Central memory CD8-positive, alpha-beta T cell (primary cell): ENCODE measurements around the gene PRKAR2A.
A peak's percentile ranks its signal among the peaks of the same experiment; 100 is the strongest.
"Not testable (repeated sequence)": the region's sequence is repeated elsewhere in the genome, so short reads cannot be mapped to it uniquely, and the experiment has no call there.

Experiments used
- ATAC-seq: fragments of 150-1000 bp; cut with Tn5 transposase; replicated peaks from 2 replicates; pipeline ENCODE4 v1.10.0; 2022; ENCODE audit warnings: mild to moderate bottlenecking, moderate FRiP score, moderate number of reproducible peaks; ENCODE audit not compliant: poor library complexity, severe bottlenecking; ENCODE audit errors: extremely low read depth
- DNase-seq, 2 donors: peaks; one replicate each; pipeline ENCODE4 v3.0.0; 2021; ENCODE audit warnings: low spot score in 2 of 2
- H3K27ac Mint-ChIP-seq: one replicate; pipeline ENCODE4 v1.8.0; 2022; ENCODE audit warnings: low read depth, mild to moderate bottlenecking, moderate library complexity, mixed read lengths
- H3K27me3 Mint-ChIP-seq: one replicate; pipeline ENCODE4 v1.8.0; 2022; ENCODE audit warnings: mixed read lengths
- H3K36me3 Mint-ChIP-seq: one replicate; pipeline ENCODE4 v1.8.0; 2022; ENCODE audit warnings: mild to moderate bottlenecking, moderate library complexity, mixed read lengths; ENCODE audit not compliant: insufficient read depth
- H3K4me1 Mint-ChIP-seq: one replicate; pipeline ENCODE4 v1.8.0; 2022; ENCODE audit warnings: mixed read lengths
- H3K4me3 Mint-ChIP-seq: one replicate; pipeline ENCODE4 v1.8.0; 2022; ENCODE audit warnings: mild to moderate bottlenecking, moderate library complexity, mixed read lengths
- H3K9me3 Mint-ChIP-seq: one replicate; pipeline ENCODE4 v1.8.0; 2022; ENCODE audit warnings: mixed read lengths

The PRKAR2A gene

DNA sequence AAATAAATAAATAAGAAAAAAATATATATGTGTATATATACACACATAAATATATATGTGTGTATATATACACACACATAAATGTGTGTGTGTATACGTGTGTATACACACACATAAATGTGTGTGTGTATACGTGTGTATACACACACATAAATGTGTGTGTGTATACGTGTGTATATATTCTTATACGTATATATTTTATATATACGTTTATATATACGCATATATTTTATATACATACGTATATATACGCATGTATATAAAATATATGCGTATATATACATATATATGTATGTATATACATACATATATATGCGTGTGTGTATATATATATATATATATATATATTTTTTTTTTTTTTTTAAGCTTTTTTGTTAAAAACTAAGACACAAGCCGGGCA lies 18.1 kb downstream of the PRKAR2A start:
- not testable (repeated sequence) for H3K27me3 Mint-ChIP-seq, ATAC-seq, H3K9me3 Mint-ChIP-seq, H3K4me3 Mint-ChIP-seq, DNase-seq, H3K36me3 Mint-ChIP-seq, H3K4me1 Mint-ChIP-seq, H3K27ac Mint-ChIP-seq

- not testable (repeated sequence) for H3K4me3 Mint-ChIP-seq, DNase-seq, H3K27me3 Mint-ChIP-seq, H3K27ac Mint-ChIP-seq, H3K36me3 Mint-ChIP-seq, H3K9me3 Mint-ChIP-seq, ATAC-seq
- peaks cover 17% of the 10 kb centered on the region for H3K4me1 Mint-ChIP-seq
Observed at GRCh38 chr3:48827874-48828273, 19.8 kb downstream of the PRKAR2A start.

- peaks cover 3% of the 10 kb centered on the region for H3K36me3 Mint-ChIP-seq
- no peak overlapping the region for H3K27ac Mint-ChIP-seq
- H3K9me3 Mint-ChIP-seq: no peaks in the 10 kb centered on the region
- ATAC-seq (no peak), DNase-seq (no peak)
- H3K4me3 Mint-ChIP-seq: no peak overlapping the region
- peaks cover 18% of the 10 kb centered on the region for H3K4me1 Mint-ChIP-seq
- no peaks in the 10 kb centered on the region for H3K27me3 Mint-ChIP-seq
Observed at GRCh38 chr3:48826451-48826850, 21.2 kb downstream of the PRKAR2A start.

DNA sequence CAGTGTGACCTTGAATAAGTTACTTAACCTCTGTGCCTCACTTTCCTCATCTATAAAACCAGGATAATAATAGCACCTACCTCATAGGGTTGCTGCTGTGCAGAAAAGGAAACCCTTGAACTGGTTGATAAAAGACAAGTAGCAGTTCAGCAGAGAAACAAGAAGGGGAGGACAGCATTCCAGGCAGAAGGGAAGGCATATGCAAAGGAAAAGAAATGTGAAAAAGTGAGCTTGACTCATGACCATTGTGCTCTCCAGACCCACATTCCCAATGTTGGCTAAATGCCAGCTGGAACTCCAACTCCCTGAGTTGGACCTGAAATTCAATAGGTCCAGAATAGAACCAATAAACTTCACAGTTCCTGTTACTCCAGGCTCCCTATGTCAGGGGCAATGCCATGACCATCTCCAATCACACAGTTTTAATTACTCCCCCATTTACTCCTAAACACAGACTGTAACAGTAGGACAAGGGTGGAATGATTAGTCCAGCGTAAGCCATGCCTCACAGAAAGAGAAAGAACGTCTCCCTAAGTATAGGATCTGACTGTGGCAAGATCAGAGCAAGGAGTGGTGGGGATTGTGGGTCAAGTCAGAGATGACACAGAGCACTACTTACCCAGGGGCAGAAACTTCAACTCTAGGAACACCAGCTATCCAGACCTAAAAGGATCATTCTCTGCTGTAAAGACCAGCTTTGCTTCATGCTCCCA lies 26.9 kb downstream of the PRKAR2A start:
- DNase-seq (no peak), ATAC-seq (no peak)
- Mint-ChIP-seq H3K9me3 (no peaks in the 10 kb centered on the region), H3K36me3 (peaks cover 5% of the 10 kb centered on the region), H3K27me3 (no peaks in the 10 kb centered on the region), H3K27ac (no peak overlapping the region), H3K4me1 (peaks cover 42% of the 10 kb centered on the region), H3K4me3 (no peak overlapping the region)

GRCh38 chr3:48819234-48820221 lies 28.1 kb downstream of the PRKAR2A start:
- H3K9me3 Mint-ChIP-seq: no peaks in the 10 kb centered on the region
- no peak overlapping the region for H3K27ac Mint-ChIP-seq
- ATAC-seq (no peak), DNase-seq (no peak)
- H3K27me3 Mint-ChIP-seq: no peaks in the 10 kb centered on the region
- peaks cover 42% of the 10 kb centered on the region for H3K4me1 Mint-ChIP-seq
- peaks cover 7% of the 10 kb centered on the region for H3K36me3 Mint-ChIP-seq
- no peak overlapping the region for H3K4me3 Mint-ChIP-seq

DNA sequence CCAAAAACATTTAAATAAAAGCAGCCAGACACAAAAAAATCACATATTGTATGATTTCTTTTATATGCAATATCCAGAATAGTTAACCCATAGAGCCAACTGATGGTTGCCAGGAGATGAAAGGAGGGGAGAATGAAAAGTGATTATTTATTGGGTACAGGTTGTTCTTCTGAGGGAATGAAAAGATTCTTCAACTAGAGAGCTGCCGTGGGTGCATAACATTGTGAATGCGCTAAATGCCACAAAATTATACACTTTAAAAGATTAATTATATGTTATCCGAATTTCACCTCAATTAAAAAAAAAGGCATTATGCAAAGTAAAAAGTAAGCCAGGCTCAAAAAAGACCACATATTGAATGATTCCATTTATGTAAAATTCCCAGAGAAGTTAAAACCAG lies 36.1 kb downstream of the PRKAR2A start:
- H3K36me3 Mint-ChIP-seq: peaks cover 8% of the 10 kb centered on the region
- ATAC-seq (no peak), DNase-seq (no peak)
- H3K4me3 Mint-ChIP-seq: no peak overlapping the region
- H3K27ac Mint-ChIP-seq: peak overlapping the region; percentile 91
- H3K27me3 Mint-ChIP-seq: no peaks in the 10 kb centered on the region
- H3K4me1 Mint-ChIP-seq: peaks cover 20% of the 10 kb centered on the region
- H3K9me3 Mint-ChIP-seq: peaks cover 8% of the 10 kb centered on the region

DNA sequence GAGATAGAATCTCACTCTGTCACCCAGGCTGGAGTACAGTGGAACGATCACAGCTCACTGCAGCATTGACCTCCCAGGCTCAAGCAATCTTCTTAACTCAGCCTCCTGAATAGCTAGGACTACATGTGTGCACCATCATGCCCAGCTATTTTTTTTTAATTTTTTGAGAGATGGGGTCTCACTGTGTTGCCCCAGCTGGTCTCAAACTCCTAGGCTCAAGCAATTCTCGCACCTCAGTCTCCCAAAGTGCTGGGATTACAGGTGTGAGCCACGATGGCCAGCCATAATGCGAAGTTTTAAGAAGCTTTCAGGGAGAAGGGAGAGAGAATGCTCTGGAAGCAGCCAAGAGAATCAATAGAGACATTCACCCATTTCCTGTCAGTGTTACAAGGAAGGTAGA lies 42.7 kb downstream of the PRKAR2A start:
- ATAC-seq (no peak), DNase-seq (no peak)
- Mint-ChIP-seq H3K4me3 (no peak overlapping the region), H3K27me3 (no peaks in the 10 kb centered on the region), H3K9me3 (no peaks in the 10 kb centered on the region), H3K4me1 (peaks cover 9% of the 10 kb centered on the region), H3K27ac (no peak overlapping the region), H3K36me3 (peaks cover 3% of the 10 kb centered on the region)

DNA sequence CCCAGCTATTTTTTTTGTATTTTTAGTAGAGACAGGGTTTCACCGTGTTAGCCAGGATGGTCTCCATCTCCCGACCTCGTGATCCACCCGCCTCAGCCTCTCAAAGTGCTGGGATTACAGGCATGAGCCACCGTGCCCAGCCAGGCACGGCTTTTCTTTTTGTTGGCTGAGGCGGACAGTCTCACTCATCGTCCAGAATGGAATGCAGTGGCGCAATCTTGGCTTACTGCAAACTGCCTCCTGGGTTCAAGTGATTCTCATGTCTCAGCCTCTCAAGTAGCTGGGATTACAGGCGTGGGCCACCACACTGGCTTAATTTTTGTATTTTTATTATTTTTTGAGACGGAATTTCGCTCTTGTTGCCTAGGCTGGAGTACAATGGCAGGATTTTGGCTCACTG lies 46.8 kb downstream of the PRKAR2A start:
- not testable (repeated sequence) for DNase-seq, H3K27ac Mint-ChIP-seq, ATAC-seq, H3K4me3 Mint-ChIP-seq, H3K9me3 Mint-ChIP-seq, H3K36me3 Mint-ChIP-seq, H3K4me1 Mint-ChIP-seq, H3K27me3 Mint-ChIP-seq

- H3K36me3 Mint-ChIP-seq: peaks cover 8% of the 10 kb centered on the region
- no peak for ATAC-seq
- no peak overlapping the region for H3K4me3 Mint-ChIP-seq
- no peaks in the 10 kb centered on the region for H3K4me1 Mint-ChIP-seq
- H3K27ac Mint-ChIP-seq: no peak overlapping the region
- no peaks in the 10 kb centered on the region for H3K27me3 Mint-ChIP-seq
- DNase-seq: no peak
- no peaks in the 10 kb centered on the region for H3K9me3 Mint-ChIP-seq
Observed at GRCh38 chr3:48798998-48799397, 48.7 kb downstream of the PRKAR2A start.

DNA sequence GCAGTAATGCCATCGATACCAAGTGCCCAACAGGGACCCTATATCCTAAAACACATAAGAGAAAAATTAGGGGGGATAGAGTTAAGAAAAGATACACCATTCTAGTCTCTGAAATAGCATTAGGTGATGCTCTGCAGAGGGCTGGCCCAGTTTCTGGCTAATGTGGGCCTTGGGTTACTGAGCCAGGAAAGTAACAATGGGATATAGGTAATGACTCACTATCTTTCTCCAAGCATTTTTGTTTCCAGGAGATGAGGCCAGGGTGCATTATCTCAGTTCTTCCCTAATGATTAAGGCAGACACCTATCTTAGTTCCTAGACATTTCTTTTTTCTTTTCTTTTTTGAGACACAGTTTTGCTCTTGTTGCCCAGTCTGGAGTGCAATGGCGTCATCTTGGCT lies 50.0 kb downstream of the PRKAR2A start:
- peak overlapping the region; percentile 37 for H3K27ac Mint-ChIP-seq

DNA sequence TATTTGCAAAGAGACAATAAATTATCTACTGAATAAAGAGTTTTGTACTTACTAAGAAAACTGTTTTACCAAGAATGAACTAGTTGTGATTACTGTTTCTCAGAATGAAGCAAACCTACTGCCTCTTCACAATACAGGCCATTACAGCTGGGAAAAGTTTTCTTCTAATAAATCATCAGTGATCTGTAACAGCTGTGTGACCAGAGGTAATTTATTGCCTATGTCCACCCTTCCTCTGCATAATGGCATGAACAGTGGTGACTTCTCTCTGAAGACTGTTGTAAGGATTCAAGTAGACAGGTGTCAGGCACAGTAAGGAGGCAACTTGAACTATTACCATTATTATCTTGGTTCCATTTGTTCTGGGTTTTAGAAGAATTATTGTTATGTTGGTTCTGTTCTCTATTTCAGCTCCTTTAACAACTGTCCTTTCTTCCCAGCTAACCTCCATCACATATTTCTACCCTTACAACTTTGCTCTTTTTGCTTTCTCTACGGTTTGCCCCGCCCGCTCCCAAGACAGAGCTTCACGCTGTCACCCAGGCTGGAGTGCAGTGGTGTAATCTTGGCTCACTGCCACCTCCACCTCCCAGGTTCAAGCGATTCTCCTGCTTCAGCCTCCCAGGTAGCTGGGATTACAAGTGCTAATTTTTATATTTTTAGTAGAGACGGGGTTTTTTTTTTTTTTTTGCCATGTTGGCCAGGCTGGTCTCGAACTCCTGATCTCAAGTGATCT lies 51.5 kb downstream of the PRKAR2A start:
- H3K27ac Mint-ChIP-seq: peak overlapping the region; percentile 37
- no peak overlapping the region for H3K4me3 Mint-ChIP-seq

More for the DNA sequence above, 50.0 kb downstream of the PRKAR2A start:
- Mint-ChIP-seq H3K4me3 (no peak overlapping the region), H3K27me3 (no peaks in the 10 kb centered on the region), H3K4me1 (no peaks in the 10 kb centered on the region), H3K36me3 (peaks cover 8% of the 10 kb centered on the region), H3K9me3 (no peaks in the 10 kb centered on the region)
- DNase-seq (no peak), ATAC-seq (no peak)

GRCh38 chr3:48793484-48793883 lies 54.2 kb downstream of the PRKAR2A start:
- Mint-ChIP-seq H3K4me1 (peaks cover 12% of the 10 kb centered on the region), H3K27ac (peak overlapping the region; percentile 59), H3K36me3 (peaks cover 15% of the 10 kb centered on the region)
- DNase-seq, ATAC-seq, H3K4me3 Mint-ChIP-seq, H3K9me3 Mint-ChIP-seq, H3K27me3 Mint-ChIP-seq: not testable (repeated sequence)

More for the DNA sequence above, 51.5 kb downstream of the PRKAR2A start:
- ATAC-seq (no peak), DNase-seq (no peak)
- H3K27me3 Mint-ChIP-seq: no peaks in the 10 kb centered on the region
- H3K36me3 Mint-ChIP-seq: peaks cover 8% of the 10 kb centered on the region
- no peaks in the 10 kb centered on the region for H3K9me3 Mint-ChIP-seq
- H3K4me1 Mint-ChIP-seq: no peaks in the 10 kb centered on the region
